GM11168 (cell line): Measurements from ENCODE around the gene ELAVL1.
"Not testable (repeated sequence)": the region's sequence is repeated elsewhere in the genome, so short reads cannot be mapped to it uniquely, and the experiment has no call there.

ENCODE experiments used
- in situ Hi-C: fragments of 300-500 bp; cut with MboI; formaldehyde crosslinking; loops from one replicate; pipeline ENCODE4 v1.12.0; 2022; ENCODE audit warnings: low sequenced_read_pairs; ENCODE audit not compliant: unreplicated experiment

ELAVL1 gene

DNA sequence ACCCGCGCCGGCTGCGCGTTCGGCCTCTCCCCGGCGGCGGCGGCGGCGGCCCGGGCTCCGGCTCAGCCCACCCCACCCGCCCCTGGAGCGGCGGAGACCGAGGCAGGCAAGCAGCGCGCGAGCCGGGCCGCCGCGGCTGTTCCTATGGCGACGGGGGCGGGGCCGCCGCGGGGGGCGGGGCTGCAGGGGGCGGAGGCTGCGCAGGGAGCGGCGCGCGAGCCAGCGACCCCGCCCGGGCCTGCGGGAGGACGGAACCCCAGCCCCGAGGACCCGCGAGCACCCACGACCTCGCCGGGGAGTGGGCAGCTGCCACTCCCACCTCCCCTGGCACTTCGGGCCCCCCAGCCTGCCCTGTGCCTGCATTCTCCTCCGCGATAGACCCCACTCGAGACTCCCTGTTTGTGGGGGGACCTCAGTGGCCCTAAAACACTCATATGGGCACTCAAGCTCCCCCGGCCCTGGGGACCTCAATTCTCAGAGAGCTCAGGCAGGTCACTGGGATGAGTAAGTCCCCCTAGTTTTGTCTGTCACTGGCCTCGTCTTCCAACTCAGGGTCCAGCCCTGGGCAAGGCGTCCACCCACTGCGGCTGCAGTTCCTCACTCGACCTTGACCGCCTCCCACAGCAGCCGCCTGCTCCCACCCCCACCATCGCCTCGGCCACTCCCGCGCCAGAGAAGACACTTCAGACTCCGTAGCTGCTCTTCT, 79.3 kb downstream of the ELAVL1 start, which contains the start of gene CTXN1:
Gene CTXN1 (minus strand): TSS at position 115 of the 706 bp plus-strand sequence. CDS start 597 bp downstream, outside the sequence.
- in situ Hi-C loops: no loop called here

DNA sequence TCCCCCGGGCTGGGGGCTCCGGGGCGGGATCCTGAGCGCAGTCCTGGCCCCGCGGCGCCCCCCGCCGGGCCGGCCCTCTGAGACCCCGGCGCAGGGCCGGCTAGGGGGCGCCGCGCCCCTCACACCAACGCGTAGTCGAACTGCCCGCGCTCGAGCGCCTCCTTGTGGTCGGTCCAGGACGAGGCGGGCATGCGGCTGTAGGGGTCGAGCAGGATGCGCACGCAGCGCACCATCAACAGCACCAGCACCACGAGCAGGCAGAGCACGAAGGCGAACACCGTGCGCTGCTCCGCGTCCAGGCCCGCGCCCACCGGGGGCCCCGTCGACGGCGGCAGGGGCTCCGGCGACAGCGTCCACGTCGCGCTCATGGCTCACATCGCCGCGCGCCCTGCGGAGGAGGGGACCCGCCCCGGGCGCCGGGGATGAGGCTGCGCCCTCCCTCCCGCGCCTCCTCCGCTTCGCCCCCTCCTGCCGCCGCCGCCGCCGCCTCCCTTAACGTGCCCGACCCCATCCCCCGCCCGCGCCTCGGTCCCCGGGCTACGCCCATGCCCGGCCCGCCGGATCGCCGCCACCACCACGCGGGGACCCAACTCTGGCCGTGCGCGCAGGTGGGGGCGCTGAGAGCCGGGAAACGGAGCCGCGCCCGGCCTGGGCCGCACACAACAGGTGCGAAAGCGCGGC, 80.1 kb downstream of the ELAVL1 start:
- in situ Hi-C loops: no loop called here

DNA sequence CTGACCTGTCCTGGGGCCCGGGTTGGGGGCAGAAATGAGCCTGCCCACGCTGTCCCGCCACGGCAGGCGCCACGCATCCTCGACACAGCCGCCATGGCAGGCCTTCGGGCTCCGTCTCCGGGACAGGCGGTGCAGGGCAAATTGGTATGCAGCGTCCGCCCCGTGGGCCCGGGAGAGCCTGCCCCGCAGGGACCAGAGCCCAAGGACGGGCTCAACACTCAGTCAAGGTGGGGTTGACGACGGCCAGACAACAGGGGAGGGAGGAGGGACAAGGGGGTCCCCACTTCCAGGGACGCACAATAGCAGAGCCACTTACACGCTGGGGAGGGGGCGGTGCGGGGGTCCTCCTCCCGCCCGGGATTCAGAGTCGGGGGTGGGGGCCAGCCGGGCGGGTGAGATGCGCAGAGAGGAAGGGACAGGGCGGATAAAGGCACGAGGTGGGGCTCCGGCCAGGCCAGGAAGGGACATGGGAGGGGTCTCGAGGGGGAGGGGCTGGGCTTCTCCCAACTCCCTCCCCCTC, 80.7 kb downstream of the ELAVL1 start:
- in situ Hi-C loops: no loop called here

DNA sequence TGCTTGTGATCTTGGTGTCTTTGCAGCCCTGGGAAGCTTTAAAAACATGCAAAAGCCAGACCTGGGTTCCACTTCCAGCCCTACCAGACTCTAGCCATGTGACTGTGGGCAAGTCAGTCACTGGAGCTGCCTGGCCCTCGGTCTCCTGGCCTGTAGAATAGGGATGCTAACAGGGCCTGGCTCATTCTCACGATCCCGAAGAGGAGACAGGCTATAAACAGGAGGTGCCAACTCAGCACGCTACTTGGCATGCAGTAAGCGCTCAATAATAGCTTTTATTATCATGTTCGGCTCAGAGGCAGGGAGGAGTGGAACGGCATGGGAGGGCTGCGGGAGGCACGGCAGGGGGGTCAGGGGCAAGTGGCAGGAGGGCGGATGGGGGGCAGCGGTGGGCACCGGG, 81.2 kb downstream of the ELAVL1 start:
- in situ Hi-C loops: no loop called here

DNA sequence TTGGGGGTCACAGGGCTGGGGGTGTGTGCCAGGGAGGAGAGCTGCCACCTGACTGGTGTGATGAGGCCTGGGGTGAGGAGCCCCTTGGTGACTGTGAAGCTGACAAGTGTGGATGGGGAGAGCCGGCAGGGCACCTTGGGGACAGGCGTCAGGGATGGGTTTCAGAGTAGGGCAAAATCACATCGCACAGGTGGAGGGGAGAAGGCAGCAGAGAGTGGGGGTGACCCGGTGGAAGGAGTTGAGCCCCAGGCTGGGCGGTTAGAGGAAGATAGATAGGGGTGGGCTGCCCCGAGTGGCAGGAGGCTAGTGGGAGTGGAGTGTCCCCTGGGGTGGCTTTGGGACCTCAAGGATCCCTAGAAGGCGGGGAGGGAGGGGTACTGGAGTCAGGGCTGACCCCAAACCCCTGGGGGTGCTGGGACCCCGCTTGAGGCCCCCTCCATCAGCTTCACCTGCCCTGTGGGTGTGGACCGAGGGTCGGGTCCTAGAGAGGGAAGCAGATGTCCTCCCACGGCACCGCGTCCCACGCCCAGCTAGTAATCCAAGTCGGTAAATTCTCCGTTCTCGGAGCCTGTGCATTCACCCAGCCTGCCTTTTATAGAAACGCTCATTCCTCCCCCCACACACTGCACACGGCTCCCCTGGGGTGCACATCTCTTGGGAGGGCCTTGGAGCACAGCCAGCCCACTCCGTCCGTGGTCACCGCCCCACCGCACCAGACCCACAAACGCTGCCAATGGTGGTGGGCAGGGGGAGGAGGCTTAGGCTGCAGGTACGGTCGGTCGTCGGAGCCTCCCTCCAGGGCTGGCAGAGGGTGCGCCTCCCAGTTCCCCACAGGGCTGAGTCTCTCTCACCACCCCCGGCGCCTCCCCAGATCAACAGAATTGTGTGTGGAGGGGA, 81.9 kb downstream of the ELAVL1 start:
- in situ Hi-C loops: no loop called here

DNA sequence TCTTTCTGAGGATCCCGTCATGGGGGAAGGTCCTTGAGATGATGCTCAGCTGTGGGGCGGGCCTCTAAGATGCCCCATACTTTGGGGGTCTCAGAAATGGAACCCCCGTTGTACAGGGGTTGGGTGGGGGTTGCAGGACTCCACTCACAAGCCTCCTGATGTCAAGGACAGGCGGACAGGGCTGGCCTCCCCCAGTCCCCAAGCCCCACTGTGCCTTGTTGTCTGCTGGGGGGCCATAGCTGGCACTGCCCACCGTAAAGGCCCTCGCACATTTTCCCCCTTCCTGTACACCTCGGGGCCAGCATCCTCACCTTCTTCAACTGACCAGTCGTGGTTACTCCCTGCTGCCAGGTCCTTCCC, 82.6 kb downstream of the ELAVL1 start:
- in situ Hi-C loops: no loop called here

DNA sequence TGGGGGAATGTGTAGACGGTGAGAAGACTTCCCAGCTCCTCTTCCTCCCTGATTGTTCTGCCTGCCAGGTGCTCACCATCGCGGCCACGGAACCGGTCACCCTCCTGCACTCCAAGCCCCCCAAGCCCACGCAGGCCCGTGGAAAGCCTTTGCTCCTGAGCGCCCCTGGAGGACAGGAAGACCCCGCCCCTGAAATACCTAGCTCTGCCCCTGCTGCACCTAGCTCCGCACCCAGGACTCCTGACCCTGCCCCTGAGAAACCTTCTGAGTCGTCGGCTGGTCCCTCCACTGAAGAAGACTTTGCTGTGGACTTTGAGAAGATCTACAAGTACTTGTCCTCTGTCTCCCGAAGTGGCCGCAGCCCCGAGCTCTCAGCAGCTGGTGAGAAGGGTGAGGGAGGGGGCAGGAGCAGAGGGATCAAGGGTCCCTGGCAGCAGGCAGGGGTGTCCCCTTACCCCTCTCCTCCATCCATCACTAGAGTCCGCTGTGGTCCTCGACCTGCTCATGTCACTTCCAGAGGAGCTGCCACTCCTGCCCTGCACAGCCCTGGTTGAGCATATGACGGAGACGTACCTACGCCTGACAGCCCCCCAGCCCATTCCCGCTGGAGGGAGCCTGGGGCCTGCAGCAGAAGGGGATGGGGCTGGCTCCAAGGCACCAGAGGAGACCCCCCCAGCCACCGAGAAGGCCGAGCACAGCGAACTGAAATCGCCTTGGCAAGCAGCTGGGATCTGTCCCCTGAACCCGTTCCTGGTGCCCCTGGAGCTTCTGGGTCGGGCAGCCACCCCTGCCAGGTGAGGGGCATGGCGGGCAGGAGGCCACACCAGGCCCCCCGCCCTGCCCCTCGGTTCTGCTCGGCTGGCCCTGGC, 83.2 kb downstream of the ELAVL1 start:
- in situ Hi-C loops: no loop called here

DNA sequence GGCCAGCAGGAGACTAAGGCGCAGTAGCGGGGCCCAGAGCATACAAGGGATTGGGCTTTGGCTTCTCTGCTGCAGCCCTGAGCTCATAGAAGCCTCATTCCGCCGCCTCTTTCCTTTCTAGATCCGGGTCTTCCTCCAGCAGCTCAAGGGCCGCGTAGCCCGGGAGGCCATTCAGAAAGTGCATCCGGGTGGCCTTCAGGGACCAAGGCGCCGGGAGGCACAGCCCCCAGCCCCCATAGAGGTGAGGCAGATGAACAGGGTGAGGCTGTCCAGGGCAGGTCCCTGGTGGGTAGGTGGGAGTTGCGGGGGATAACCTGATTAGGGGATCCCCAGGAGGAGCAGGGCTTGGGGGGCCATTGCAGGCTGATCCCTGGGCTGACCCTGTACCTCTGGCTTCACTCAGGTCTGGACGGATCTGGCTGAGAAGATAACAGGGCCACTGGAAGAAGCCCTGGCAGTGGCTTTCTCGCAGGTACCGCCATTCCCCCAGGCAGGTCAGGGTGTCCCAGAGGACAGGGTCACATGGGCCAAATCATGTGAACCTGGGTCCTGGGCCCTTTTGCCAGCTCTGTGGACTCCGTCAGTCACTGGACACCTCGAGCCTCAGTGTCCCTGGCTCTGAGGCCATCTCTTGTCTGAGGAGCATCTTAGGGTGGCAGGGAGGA, 84.0 kb downstream of the ELAVL1 start:
- in situ Hi-C loops: no loop called here

DNA sequence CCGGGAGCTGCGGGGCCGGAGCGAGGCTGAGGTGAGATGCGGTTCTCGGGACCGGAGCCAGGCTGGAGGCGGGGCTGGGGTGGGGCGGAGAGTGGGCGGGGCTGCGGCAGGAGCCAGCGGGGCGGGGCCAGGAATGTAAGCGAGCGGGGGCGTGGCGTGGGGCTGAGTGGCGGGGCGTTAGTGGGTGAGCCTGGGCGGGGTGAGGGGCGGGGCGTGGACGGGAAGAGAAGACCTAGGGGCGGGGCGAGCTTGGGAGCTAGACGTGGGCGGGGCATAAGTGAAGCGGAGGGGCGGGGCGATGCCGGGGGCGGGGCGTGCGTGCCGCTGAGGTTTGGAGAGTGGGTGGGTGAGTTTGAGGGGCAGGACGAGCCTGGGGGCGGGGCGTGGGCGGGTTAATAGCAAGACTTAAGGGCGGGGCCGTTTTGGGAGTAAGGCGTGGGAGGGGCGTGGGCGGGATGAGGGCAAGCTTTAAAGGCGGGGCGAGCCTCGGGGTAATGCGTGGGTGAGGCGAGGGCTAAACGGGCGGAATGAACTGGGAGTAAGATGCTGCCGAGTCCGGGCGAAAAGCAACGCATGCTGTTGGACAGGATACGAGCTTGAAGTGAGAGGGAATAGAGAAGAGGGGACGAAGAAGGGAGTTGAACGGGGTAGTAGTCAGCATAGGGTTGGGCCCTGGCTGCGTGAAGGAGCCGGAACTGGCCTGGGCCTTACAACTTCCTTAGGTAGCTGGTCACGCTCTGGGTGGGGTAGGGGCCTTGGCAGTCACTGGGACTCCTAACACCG, 84.7 kb downstream of the ELAVL1 start:
- in situ Hi-C loops: no loop called here

DNA sequence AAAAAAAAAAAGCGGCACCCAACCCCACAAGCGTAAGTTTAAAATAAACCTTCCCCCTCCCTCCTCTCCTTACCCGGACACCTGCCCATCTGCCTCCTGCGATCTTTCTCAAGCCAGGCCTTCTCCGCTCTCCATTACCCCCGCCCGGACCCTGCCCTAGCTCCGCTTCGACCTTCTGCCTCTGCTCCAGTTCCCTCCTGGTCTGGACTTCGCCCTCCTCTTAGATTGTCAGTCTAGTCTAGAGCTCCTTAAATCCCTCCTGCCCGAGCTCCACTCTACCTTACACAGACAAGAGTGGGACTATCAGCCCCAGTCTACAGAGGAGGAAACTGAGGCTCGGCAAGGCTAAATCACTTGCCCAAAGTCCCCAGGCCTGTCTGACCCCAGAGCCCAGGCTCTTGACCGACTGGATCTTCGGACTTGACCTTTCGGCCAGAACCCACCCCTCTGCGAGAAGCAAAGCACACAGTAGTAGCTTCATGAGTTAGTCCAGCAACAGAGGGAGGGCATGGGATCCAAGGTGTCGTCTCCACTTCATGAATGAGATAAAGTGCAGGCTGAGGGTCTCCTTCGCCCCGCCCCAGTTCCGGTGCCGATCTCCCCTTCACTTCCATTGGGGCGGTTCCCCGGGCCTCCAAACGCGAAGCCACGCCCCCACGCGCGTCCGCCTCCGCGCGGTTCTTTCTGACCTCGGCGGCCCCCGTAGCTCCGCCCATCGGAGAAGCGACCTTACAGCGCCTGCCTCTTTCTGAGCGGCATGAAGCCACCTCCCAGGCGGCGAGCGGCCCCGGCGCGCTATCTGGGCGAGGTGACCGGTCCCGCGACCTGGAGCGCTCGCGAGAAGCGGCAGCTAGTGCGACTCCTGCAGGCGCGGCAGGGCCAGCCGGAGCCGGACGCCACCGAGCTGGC, 85.6 kb downstream of the ELAVL1 start, which contains the start of gene SNAPC2:
Gene SNAPC2 (plus strand): TSS at position 729 of the 909 bp plus-strand sequence. CDS start 29 bp downstream, at position 758.
- in situ Hi-C loops: no loop called here

DNA sequence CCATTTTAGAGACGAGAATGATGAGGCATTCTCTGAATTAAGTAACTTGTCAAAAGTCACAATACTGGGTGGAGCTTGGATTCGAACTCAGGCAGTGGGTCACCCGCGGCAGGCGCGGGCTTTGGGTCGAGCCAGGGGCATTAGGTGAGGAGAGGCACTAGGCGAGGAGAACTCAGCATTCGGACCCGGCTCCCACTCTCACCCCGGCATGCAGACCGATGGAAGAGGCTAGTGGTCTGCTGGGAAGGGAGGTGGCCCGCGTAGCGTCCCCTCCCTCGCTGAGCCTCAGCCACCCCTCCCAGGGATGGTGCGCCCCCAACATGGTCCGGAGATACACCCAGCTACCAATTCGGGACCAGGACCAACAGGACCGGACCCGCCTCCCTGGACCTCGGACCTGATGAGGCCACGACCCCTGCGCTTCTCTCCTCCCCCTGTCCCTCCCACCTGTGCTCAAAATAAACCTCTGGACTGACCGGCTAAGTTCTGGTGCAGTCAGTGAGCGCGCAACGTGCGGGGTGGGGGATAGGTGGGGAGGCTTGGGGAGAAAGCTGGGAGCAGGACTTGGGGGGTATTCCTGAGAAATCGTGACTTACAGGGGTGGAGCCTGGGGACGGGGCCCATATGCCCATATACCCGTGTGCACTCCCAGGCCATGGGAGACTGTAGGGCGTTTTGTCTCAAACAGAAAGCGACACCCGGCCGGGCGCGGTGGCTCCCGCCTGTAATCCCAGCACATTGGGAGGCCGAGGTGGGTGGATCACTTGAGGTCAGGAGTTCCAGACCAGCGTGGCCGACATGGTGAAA, 86.6 kb downstream of the ELAVL1 start:
- in situ Hi-C loops: no loop called here

DNA sequence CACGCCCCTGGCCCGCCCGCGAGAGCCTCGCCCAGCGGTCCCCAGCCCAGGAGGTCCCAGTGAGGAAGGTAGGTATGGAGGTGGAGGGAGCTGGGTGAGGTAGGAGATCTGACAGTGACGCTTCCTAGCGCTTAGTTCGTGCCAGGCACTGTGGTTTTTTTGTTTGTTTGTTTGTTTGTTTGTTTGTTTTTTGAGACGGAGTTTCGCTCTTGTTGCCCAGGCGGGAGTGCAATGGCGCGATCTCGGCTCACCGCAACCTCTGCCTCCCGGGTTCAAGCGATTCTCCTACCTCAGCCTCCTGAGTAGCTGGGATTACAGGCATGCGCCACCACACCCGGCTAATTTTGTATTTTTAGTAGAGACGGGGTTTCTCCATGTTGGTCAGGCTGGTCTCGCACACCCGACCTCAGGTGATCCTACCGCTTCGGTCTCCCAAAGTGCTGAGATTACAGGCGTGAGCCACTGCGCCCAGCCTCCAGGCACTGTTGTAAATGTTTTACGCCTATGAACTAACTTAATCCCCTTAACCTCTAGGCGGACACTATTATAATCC, 87.3 kb downstream of the ELAVL1 start:
- in situ Hi-C loops: not testable (repeated sequence)

DNA sequence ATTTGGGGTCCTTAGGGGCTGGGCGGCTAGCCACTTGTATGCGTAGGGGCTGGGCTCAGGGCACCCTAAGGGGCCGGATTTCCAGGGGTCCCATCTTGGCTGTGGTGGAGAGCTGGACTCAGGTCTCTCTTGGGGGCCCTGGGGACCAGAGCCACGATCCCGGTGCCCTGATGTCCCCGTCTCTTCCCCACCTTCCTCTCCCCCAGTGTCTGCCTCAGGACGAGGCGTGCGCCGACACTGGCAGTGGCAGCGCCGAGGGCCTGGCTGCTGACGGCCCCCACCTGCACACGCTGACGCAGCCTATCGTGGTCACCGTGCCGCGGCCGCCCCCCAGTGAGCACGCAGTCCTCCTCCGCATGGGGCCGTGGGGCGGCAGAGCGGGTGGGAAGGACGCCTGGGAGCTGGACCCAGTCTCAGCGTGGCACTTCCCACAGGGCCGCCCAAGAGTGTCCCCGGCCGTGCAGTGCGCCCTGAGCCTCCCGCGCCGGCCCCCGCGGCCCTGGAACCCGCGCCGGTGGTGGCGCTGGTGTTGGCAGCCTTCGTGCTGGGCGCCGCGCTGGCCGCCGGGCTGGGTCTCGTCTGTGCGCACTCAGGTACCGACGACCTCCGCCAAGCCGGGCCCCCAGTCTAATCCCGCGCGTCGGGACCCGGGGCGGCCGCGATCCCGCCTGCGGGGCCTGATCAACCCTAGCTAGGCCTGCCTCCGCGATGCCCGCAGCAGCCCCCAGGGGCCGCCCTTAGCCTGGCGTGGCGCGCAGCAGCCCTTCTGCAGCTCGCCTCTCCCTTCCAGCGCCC, 88.0 kb downstream of the ELAVL1 start:
- in situ Hi-C loops: no loop called here

DNA sequence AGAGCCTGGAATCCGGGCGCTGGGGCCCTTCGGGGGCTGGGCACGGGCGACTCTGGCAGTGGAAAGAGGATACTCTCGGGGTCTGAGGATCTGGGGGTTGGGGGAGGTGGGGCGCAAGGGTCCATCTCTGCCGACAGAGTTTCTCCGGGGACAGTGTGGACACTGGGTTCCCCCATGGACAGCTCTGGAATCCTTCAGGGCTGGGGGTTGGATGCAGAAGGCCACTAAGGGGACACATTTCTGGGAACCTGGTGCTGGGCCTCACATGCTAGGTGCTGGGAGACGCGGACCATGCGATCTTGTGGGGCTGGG, 88.5 kb downstream of the ELAVL1 start:
- in situ Hi-C loops: no loop called here

DNA sequence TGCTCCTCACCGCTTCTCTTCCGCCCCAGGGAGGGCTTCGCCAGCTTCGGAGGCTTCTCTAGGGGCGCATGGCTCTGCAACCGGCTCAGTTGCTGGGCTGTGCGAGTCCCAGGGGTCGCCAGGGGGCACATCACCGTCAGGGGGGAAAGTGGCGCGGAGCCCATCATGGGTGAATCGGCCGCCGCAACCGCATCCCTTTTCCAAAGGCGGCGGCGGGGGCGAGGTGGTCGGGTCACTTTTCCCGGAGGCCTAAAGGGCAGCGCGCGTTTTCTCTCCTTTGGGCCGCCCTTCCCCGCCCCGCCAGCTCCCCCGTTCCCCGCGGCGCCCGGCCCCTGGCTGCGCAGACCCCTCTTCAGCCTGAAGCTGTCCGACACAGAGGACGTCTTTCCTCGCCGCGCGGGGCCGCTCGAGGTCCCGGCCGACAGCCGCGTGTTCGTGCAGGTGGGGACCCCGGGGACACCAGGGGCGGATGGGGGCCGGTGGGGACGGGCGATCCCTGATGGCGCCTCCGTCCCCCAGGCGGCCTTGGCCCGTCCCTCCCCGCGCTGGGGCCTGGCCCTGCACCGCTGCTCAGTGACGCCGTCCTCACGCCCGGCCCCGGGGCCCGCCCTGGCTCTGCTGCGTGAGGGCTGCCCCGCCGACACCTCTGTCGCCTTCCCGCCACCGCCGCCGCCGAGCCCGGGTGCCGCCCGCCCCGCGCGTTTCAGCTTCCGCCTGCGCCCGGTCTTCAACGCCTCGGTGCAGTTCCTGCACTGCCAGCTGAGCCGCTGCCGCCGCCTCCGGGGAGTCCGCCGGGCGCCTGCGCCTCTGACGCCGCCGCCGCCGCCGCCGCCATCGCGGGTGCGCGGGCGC, 89.1 kb downstream of the ELAVL1 start:
- in situ Hi-C loops: no loop called here
